Panc1 (cell line): ENCODE measurements around the gene MAGI2. TPM values are rescaled to one million over a fixed set of nuclear protein-coding genes. Genes with fewer than 3 reads are reported as not detected.

Experiments used
- ATAC-seq: fragments of 200-7000 bp; cut with Tn5 transposase; 2 replicates; pipeline ENCODE4 v1.9.1; 2020; ENCODE audit warnings: mild to moderate bottlenecking, moderate library complexity
- BruUV-seq: library from RNA; stranded (reverse); fragments of 400-500 nt; replicated peaks from 2 replicates; lab custom pipeline; 2021; lab: Mats Ljungman, UMichigan
- CTCF ChIA-PET: fragments of 300-600 bp; sonication (Branson Sonifier 250); formaldehyde crosslinking; loops from one replicate; lab custom pipeline; 2022; ENCODE audit warnings: antibody characterized with exemption; lab: Charles Lee
- POLR2A ChIA-PET: fragments of 300-600 bp; sonication (Branson Sonifier 250); formaldehyde crosslinking; loops from one replicate; lab custom pipeline; 2022; ENCODE audit warnings: antibody characterized with exemption; lab: Charles Lee
- DNase-seq: peaks from one replicate; pipeline ENCODE4 v3.0.0-alpha.2; 2010; ENCODE audit warnings: low read depth, low spot score
- H3K27ac ChIP-seq: 2 replicates; pipeline ENCODE4 v1.5.1; 2011; ENCODE audit warnings: mild to moderate bottlenecking, low read length, inconsistent platforms
- H3K27me3 ChIP-seq: fragments of 200-500 bp; sonication (Bioruptor generic); 2 replicates; pipeline ENCODE4 v1.6.0; 2014; ENCODE audit warnings: low read length, inconsistent platforms; ENCODE audit not compliant: control insufficient read depth, insufficient read depth
- H3K36me3 ChIP-seq: fragments of 200-500 bp; sonication (Bioruptor generic); 2 replicates; pipeline ENCODE4 v1.5.1; 2014; ENCODE audit warnings: inconsistent platforms, mild to moderate bottlenecking, low read length, moderate library complexity; ENCODE audit not compliant: control insufficient read depth, insufficient read depth
- H3K4me1 ChIP-seq: 2 replicates; pipeline ENCODE4 v1.5.1; 2011; ENCODE audit warnings: inconsistent platforms, mild to moderate bottlenecking, low read length, moderate library complexity; ENCODE audit not compliant: control insufficient read depth, insufficient read depth
- H3K4me3 ChIP-seq, 2 experiments: 2 replicates each; pipeline ENCODE4 v1.5.1; 2011 to 2012; ENCODE audit warnings: low read depth in 2 of 2, low read length in 2 of 2, mild to moderate bottlenecking in 2 of 2, inconsistent platforms in 1 of 2, moderate library complexity in 1 of 2
- H3K9me3 ChIP-seq: fragments of 200-500 bp; sonication (Bioruptor generic); 2 replicates; pipeline ENCODE4 v1.5.1; 2014; ENCODE audit warnings: low read depth, mild to moderate bottlenecking, inconsistent platforms, low read length, moderate library complexity; ENCODE audit not compliant: control insufficient read depth, insufficient read depth
- CTCF ChIP-seq: fragments of 450-650 bp; IDR thresholded peaks from 2 replicates; pipeline ENCODE4 v1.5.1; 2017; ENCODE audit warnings: mild to moderate bottlenecking
- POLR2AphosphoS5 ChIP-seq: IDR thresholded peaks from 2 replicates; pipeline ENCODE4 v1.6.1; 2012; ENCODE audit warnings: mild to moderate bottlenecking, low read depth, low read length, moderate library complexity
- TCF7L2 ChIP-seq: IDR thresholded peaks from 2 replicates; pipeline ENCODE4 v1.6.1; 2011; ENCODE audit warnings: mild to moderate bottlenecking, low read depth, low read length, inconsistent platforms
- in situ Hi-C: cut with HindIII; loops from 2 replicates; pipeline ENCODE4 v1.10.0; 2016; ENCODE audit warnings: low sequenced_read_pairs, low pct_unique_long_range_greater_than_20kb
- intact Hi-C: fragments of 100-400 bp; cut with micrococcal nuclease; formaldehyde crosslinking; loops from one replicate; pipeline ENCODE4 v1.10.0; 2022; ENCODE audit not compliant: unreplicated experiment
- total RNA-seq: library from RNA; stranded (reverse); gene quantifications from one replicate; pipeline ENCODE4 v1.2.1, GENCODE V29; 2021; ENCODE audit not compliant: unreplicated experiment
- TF ChIP-seq, protein P1 (sequence below), 2 experiments: IDR thresholded peaks; 2 replicates each; pipeline ENCODE4 v1.6.1; 2011 to 2012; ENCODE audit warnings: low read depth in 2 of 2, control low read depth in 1 of 2, low read length in 1 of 2, mild to moderate bottlenecking in 1 of 2, moderate library complexity in 1 of 2; ENCODE audit not compliant: insufficient read depth in 1 of 2

The MAGI2 gene
- total RNA-seq, 1 experiment from 2014 or later: 5.4 TPM

DNA sequence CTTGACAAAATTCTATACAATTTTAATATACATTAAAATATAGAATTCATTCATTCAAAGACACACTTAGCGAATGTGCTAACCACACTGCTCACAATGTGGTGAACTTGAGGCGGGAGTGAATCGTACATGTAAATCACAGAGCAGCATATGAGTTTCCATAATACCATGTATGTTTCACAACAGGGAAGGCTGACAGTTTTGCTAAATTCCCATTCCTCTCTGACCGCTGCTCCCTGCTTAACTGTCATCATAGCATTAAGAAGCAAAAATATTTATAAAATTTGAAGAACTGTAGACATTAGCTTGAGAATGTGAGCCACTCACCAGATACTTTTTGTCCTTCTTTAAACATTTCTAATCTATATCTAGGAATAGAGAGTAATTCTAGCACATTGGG, 763.3 kb downstream of the MAGI2 start:
- TF ChIP-seq CTCF (no peak), TCF7L2 (no peak), POLR2AphosphoS5 (no peak)
- TF ChIP-seq, protein P1, sequence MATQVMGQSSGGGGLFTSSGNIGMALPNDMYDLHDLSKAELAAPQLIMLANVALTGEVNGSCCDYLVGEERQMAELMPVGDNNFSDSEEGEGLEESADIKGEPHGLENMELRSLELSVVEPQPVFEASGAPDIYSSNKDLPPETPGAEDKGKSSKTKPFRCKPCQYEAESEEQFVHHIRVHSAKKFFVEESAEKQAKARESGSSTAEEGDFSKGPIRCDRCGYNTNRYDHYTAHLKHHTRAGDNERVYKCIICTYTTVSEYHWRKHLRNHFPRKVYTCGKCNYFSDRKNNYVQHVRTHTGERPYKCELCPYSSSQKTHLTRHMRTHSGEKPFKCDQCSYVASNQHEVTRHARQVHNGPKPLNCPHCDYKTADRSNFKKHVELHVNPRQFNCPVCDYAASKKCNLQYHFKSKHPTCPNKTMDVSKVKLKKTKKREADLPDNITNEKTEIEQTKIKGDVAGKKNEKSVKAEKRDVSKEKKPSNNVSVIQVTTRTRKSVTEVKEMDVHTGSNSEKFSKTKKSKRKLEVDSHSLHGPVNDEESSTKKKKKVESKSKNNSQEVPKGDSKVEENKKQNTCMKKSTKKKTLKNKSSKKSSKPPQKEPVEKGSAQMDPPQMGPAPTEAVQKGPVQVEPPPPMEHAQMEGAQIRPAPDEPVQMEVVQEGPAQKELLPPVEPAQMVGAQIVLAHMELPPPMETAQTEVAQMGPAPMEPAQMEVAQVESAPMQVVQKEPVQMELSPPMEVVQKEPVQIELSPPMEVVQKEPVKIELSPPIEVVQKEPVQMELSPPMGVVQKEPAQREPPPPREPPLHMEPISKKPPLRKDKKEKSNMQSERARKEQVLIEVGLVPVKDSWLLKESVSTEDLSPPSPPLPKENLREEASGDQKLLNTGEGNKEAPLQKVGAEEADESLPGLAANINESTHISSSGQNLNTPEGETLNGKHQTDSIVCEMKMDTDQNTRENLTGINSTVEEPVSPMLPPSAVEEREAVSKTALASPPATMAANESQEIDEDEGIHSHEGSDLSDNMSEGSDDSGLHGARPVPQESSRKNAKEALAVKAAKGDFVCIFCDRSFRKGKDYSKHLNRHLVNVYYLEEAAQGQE (IDR thresholded peaks at IDR 0.05; ENCODE audit: insufficient read depth in 1 of 2, low read depth in 2 of 2, low read length in 1 of 2): no peak
- intact Hi-C loops: no loop called here
- no peaks in the 10 kb centered on the region for H3K4me1 ChIP-seq
- ChIA-PET POLR2A (no interaction called here), CTCF (no interaction called here)
- DNase-seq (no peak), ATAC-seq (no peak)
- in situ Hi-C loops: no loop called here
- no peaks in the 10 kb centered on the region for H3K36me3 ChIP-seq
- no peaks in the 10 kb centered on the region for H3K27me3 ChIP-seq
- BruUV-seq: no TSS peak
- no peak overlapping the region for H3K4me3 ChIP-seq
- H3K9me3 ChIP-seq: no peaks in the 10 kb centered on the region
- no peak overlapping the region for H3K27ac ChIP-seq

DNA sequence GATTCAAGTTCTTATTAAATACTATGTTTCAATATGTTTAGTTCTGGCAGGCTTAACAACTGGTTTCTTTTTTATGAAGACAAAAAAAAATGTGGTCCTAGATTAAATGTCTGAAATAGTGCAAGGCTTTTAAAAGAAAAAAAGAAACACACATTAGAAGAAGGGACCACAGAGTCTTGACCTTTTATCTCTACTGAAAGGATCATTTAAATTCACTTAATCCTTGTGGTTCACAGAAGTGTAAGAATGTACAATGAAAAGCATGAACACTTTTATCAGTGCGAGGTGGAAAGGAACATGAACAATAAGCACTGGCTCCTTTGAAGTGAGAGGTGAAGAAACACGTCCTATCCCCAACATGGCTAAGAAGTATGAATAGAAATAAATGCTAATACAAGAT, 765.1 kb downstream of the MAGI2 start:
- Histone ChIP-seq H3K36me3 (no peaks in the 10 kb centered on the region), H3K27ac (no peak overlapping the region), H3K4me3 (no peak overlapping the region), H3K9me3 (no peaks in the 10 kb centered on the region), H3K27me3 (no peaks in the 10 kb centered on the region), H3K4me1 (no peaks in the 10 kb centered on the region)
- intact Hi-C loops (no loop called here), in situ Hi-C loops (no loop called here)
- no TSS peak for BruUV-seq
- DNase-seq: no peak
- no peak for ATAC-seq
- POLR2A ChIA-PET: no interaction called here
- CTCF ChIA-PET: no interaction called here
- TF ChIP-seq POLR2AphosphoS5: no peak
- TF ChIP-seq, protein P1 (IDR thresholded peaks at IDR 0.05; ENCODE audit: insufficient read depth in 1 of 2, low read depth in 2 of 2, low read length in 1 of 2): no peak
